IMR-90 (cell line): ENCODE measurements around the gene FSIP2. TPM values are rescaled to one million over a fixed set of nuclear protein-coding genes. Genes with fewer than 3 reads are reported as not detected.

Experiments
- ATAC-seq: fragments of 200-7000 bp; cut with Tn5 transposase; 2 replicates; pipeline ENCODE4 v1.9.1; 2020; ENCODE audit warnings: low read depth, mild to moderate bottlenecking, moderate library complexity
- BruUV-seq: library from RNA; stranded (reverse); fragments of 400-500 nt; replicated peaks from 2 replicates; lab custom pipeline; 2021; lab: Mats Ljungman, UMichigan
- CTCF ChIA-PET: fragments of 300-600 bp; formaldehyde crosslinking; extraction: SDS; loops from one replicate; lab custom pipeline; 2021; ENCODE audit warnings: antibody characterized with exemption; lab: Yijun Ruan, JAX
- POLR2A ChIA-PET: fragments of 300-600 bp; sonication (Branson Sonifier 250); formaldehyde crosslinking; loops from one replicate; lab custom pipeline; 2022; ENCODE audit warnings: antibody characterized with exemption; ENCODE audit not compliant: unreplicated experiment; lab: Charles Lee
- DNase-seq: peaks from one replicate; pipeline ENCODE4 v3.0.0; 2013
- H2AFZ ChIP-seq: replicated peaks from 2 replicates; pipeline ENCODE3; 2013; ENCODE audit warnings: low read length, mild to moderate bottlenecking; ENCODE audit not compliant: poor library complexity
- H2AK5ac ChIP-seq: 2 replicates; pipeline ENCODE4 v1.6.1; 2013; ENCODE audit warnings: low read depth, low read length, inconsistent platforms
- H2AK9ac ChIP-seq: replicated peaks from 2 replicates; pipeline ENCODE3; 2013; ENCODE audit warnings: mild to moderate bottlenecking, low read depth, low read length, moderate library complexity; ENCODE audit not compliant: poor library complexity
- H2BK120ac ChIP-seq: 2 replicates; pipeline ENCODE4 v1.6.1; 2013; ENCODE audit warnings: low read depth, low read length, inconsistent platforms
- H2BK15ac ChIP-seq: 3 replicates; pipeline ENCODE4 v1.6.1; 2013; ENCODE audit warnings: low read depth, low read length, inconsistent platforms
- H2BK20ac ChIP-seq: 2 replicates; pipeline ENCODE4 v1.6.1; 2013; ENCODE audit warnings: low read depth, mild to moderate bottlenecking, inconsistent platforms, low read length, moderate library complexity
- H2BK5ac ChIP-seq: 2 replicates; pipeline ENCODE4 v1.6.1; 2013; ENCODE audit warnings: mild to moderate bottlenecking, low read depth, low read length, inconsistent platforms; ENCODE audit not compliant: poor library complexity, severe bottlenecking
- H3K14ac ChIP-seq: replicated peaks from 2 replicates; pipeline ENCODE4 v1.6.1; 2013; ENCODE audit warnings: low read depth, low read length, inconsistent platforms
- H3K18ac ChIP-seq: 2 replicates; pipeline ENCODE4 v1.6.1; 2013; ENCODE audit warnings: low read depth, low read length, control low read depth
- H3K23ac ChIP-seq: 2 replicates; pipeline ENCODE4 v1.6.1; 2013; ENCODE audit warnings: low read depth, low read length, inconsistent platforms
- H3K27ac ChIP-seq: 2 replicates; pipeline ENCODE4 v1.5.1; 2013; ENCODE audit warnings: mild to moderate bottlenecking, control low read depth, low read length; ENCODE audit not compliant: insufficient read depth
- H3K27me3 ChIP-seq: 2 replicates; pipeline ENCODE4 v1.6.1; 2013; ENCODE audit warnings: low read length; ENCODE audit not compliant: control insufficient read depth, insufficient read depth
- H3K36me3 ChIP-seq: 2 replicates; pipeline ENCODE4 v1.6.1; 2013; ENCODE audit warnings: low read length, mixed read lengths; ENCODE audit not compliant: control insufficient read depth, insufficient read depth
- H3K4ac ChIP-seq: 2 replicates; pipeline ENCODE4 v1.6.1; 2013; ENCODE audit warnings: low read depth, low read length, inconsistent platforms
- H3K4me1 ChIP-seq: 2 replicates; pipeline ENCODE4 v1.6.1; 2013; ENCODE audit warnings: low read length, mixed read lengths; ENCODE audit not compliant: control insufficient read depth, insufficient read depth
- H3K4me2 ChIP-seq: 2 replicates; pipeline ENCODE4 v1.6.1; 2013; ENCODE audit warnings: low read depth, mild to moderate bottlenecking, control low read depth, low read length, moderate library complexity
- H3K4me3 ChIP-seq: 2 replicates; pipeline ENCODE4 v1.5.1; 2013; ENCODE audit warnings: low read depth, mild to moderate bottlenecking, control low read depth, low read length, moderate library complexity; ENCODE audit not compliant: insufficient read depth
- H3K56ac ChIP-seq: 2 replicates; pipeline ENCODE4 v1.6.1; 2013; ENCODE audit warnings: low read length, inconsistent platforms; ENCODE audit not compliant: insufficient read depth; ENCODE audit errors: extremely low read depth
- H3K79me1 ChIP-seq, 2 experiments: 2 replicates each; pipeline ENCODE4 v1.6.1; 2013; ENCODE audit warnings: low read length in 2 of 2, inconsistent platforms in 1 of 2, low read depth in 1 of 2
- H3K9ac ChIP-seq: 2 replicates; pipeline ENCODE4 v1.6.1; 2013; ENCODE audit warnings: low read depth, low read length, control low read depth
- H3K9me1 ChIP-seq: 2 replicates; pipeline ENCODE4 v1.6.1; 2013; ENCODE audit warnings: low read length, inconsistent platforms; ENCODE audit not compliant: insufficient read depth
- H3K9me3 ChIP-seq: 2 replicates; pipeline ENCODE4 v1.6.1; 2013; ENCODE audit warnings: low read length; ENCODE audit not compliant: control insufficient read depth, insufficient read depth
- H4K20me1 ChIP-seq: 2 replicates; pipeline ENCODE4 v1.6.1; 2013; ENCODE audit warnings: low read length, inconsistent platforms; ENCODE audit not compliant: insufficient read depth
- H4K5ac ChIP-seq: 2 replicates; pipeline ENCODE4 v1.6.1; 2013; ENCODE audit warnings: mild to moderate bottlenecking, low read depth, low read length, control low read depth
- H4K8ac ChIP-seq, 2 experiments: 2 replicates each; pipeline ENCODE4 v1.6.1; 2013; ENCODE audit warnings: low read depth in 2 of 2, low read length in 2 of 2, control low read depth in 1 of 2, inconsistent platforms in 1 of 2
- H4K91ac ChIP-seq: 2 replicates; pipeline ENCODE4 v1.6.1; 2013; ENCODE audit warnings: low read depth, low read length, inconsistent platforms; ENCODE audit not compliant: insufficient read depth
- BHLHE40 ChIP-seq: fragments of 150-350 bp; IDR thresholded peaks from 2 replicates; pipeline ENCODE4 v1.6.1; 2016; ENCODE audit warnings: mild to moderate bottlenecking, low read depth, low read length
- CEBPB ChIP-seq: IDR thresholded peaks from 2 replicates; pipeline ENCODE4 v1.6.1; 2012; ENCODE audit warnings: low read depth, low read length, improper control_type of control experiment
- CTCF ChIP-seq: conservative IDR thresholded peaks from 2 replicates; pipeline ENCODE4 v1.5.1; 2012; ENCODE audit warnings: mild to moderate bottlenecking, low read depth, low read length, improper control_type of control experiment
- FOS ChIP-seq: fragments of 150-350 bp; IDR thresholded peaks from 2 replicates; pipeline ENCODE4 v1.6.1; 2016; ENCODE audit warnings: low read depth, low read length
- MAFK ChIP-seq: IDR thresholded peaks from 2 replicates; pipeline ENCODE4 v1.6.1; 2012; ENCODE audit warnings: low read depth, low read length, improper control_type of control experiment
- MAZ ChIP-seq: IDR thresholded peaks from 2 replicates; pipeline ENCODE4 v1.6.1; 2012; ENCODE audit warnings: low read depth, mild to moderate bottlenecking, low read length, improper control_type of control experiment, moderate library complexity, borderline replicate concordance
- NFE2L2 ChIP-seq: fragments of 150-350 bp; IDR thresholded peaks from 2 replicates; pipeline ENCODE4 v1.6.1; 2016; ENCODE audit warnings: low read depth, mild to moderate bottlenecking, low read length
- POLR2A ChIP-seq: IDR thresholded peaks from 2 replicates; pipeline ENCODE4 v1.6.1; 2012; ENCODE audit warnings: mild to moderate bottlenecking, low read depth, low read length
- RAD21 ChIP-seq: IDR thresholded peaks from 2 replicates; pipeline ENCODE4 v1.6.1; 2012; ENCODE audit warnings: low read length, improper control_type of control experiment
- RCOR1 ChIP-seq: IDR thresholded peaks from 2 replicates; pipeline ENCODE4 v1.6.1; 2012; ENCODE audit warnings: mild to moderate bottlenecking, low read length, improper control_type of control experiment; ENCODE audit not compliant: insufficient replicate concordance
- SMC3 ChIP-seq: fragments of 150-350 bp; IDR thresholded peaks from 2 replicates; pipeline ENCODE4 v1.6.1; 2016; ENCODE audit warnings: low read depth, mild to moderate bottlenecking, antibody characterized with exemption, low read length, moderate library complexity
- USF2 ChIP-seq: fragments of 150-350 bp; IDR thresholded peaks from 2 replicates; pipeline ENCODE4 v1.6.1; 2017; ENCODE audit warnings: mild to moderate bottlenecking, antibody characterized with exemption, low read length, low read depth
- WGBS, 2 experiments: methylation state at CpG; one replicate each; pipeline versions ENCODE4 v1.1.5 to v1.1.7; 2013; ENCODE audit warnings: missing lambda C conversion rate in 2 of 2; ENCODE audit not compliant: insufficient read length in 1 of 2; ENCODE audit errors: extremely low coverage in 2 of 2; 5-methylcytosine and 5-hydroxymethylcytosine counted together
- dilution Hi-C: fragments of 300-500 bp; cut with HindIII; formaldehyde crosslinking; loops from one replicate; pipeline ENCODE4 v1.14.3; 2018; ENCODE audit warnings: low sequenced_read_pairs; ENCODE audit not compliant: unreplicated experiment
- in situ Hi-C: fragments of 300-500 bp; cut with MboI; formaldehyde crosslinking; loops from 3 replicates; pipeline ENCODE4 v1.14.3; 2019; ENCODE audit warnings: low sequenced_read_pairs, inconsistent platforms, mixed read lengths
- intact Hi-C: fragments of 100-400 bp; cut with micrococcal nuclease; formaldehyde crosslinking; loops from 2 replicates; pipeline ENCODE4 v1.10.0; 2022
- polyA plus RNA-seq, 3 experiments: library from polyadenylated mRNA; depleted of rRNA; stranded (reverse); fragments of >200 nt; gene quantifications; 2 replicates each; pipeline ENCODE4 v1.2.3, GENCODE V29; 2012; ENCODE audit warnings: low replicate concordance in 1 of 3
- total RNA-seq: library from RNA; depleted of rRNA; stranded (reverse); fragments of >200 nt; gene quantifications from 2 replicates; pipeline ENCODE4 v1.2.3, GENCODE V29; 2012

Gene FSIP2
- total and polyA plus RNA-seq, 2 of the 4 experiments (the other 2 are of a cell fraction): under 0.01 to 0.02 TPM

- BruUV-seq: no TSS peak
- ChIA-PET POLR2A (no interaction called here), CTCF (interaction anchor here (0.6 kb wide), 1 partner anchor 1548 kb away, joined by 3 read pairs; no protein-coding TSS in a partner anchor)
- Histone ChIP-seq H3K23ac (no peak overlapping the region), H3K4me3 (no peak overlapping the region), H3K9me1 (no peaks in the 10 kb centered on the region), H3K79me1 (no peaks in the 10 kb centered on the region), H3K9ac (no peak overlapping the region), H3K4me1 (no peaks in the 10 kb centered on the region), H2BK120ac (no peak overlapping the region), H4K91ac (no peak overlapping the region), H2AFZ (no peak overlapping the region), H3K56ac (no peak overlapping the region), H3K27ac (no peak overlapping the region), H4K5ac (no peak overlapping the region), H4K8ac (no peak overlapping the region), H3K36me3 (no peaks in the 10 kb centered on the region), H2AK9ac (no peak overlapping the region), H2BK20ac (no peak overlapping the region), H2BK15ac (no peak overlapping the region), H3K4me2 (no peak overlapping the region), H3K27me3 (no peaks in the 10 kb centered on the region), H3K9me3 (no peaks in the 10 kb centered on the region), H3K4ac (no peak overlapping the region), H2BK5ac (no peak overlapping the region), H3K14ac (no peak overlapping the region), H4K20me1 (no peaks in the 10 kb centered on the region), H3K18ac (no peak overlapping the region), H2AK5ac (no peak overlapping the region)
- WGBS, 2 experiments: no CpG with 5 or more reads among the region's 3 CpGs
- in situ Hi-C loops: no loop called here
- TF ChIP-seq MAFK (no peak), MAZ (no peak), RAD21 (no peak), CTCF (no peak), USF2 (no peak), BHLHE40 (no peak), RCOR1 (no peak), NFE2L2 (no peak), CEBPB (no peak), SMC3 (no peak), POLR2A (no peak), FOS (no peak)
- DNase-seq: no peak
- dilution Hi-C loops: no loop called here
- intact Hi-C loops: no loop called here
- no peak for ATAC-seq
Measured at GRCh38 chr2:185828326-185828725, 89.7 kb downstream of the FSIP2 start.
